ENCODE data around the gene ADGRG1. TPM values are rescaled to one million over a fixed set of nuclear protein-coding genes. Genes with fewer than 3 reads are reported as not detected.

ADGRG1 gene
- total RNA-seq, 1 donor from 2014 or later, result 116 TPM

- Mint-ChIP-seq H3K27me3 (ENCODE audit: unreplicated experiment) (peaks cover 25% of the 10 kb centered on the region), H3K4me1 (ENCODE audit: low read depth, unreplicated experiment) (peaks cover 31% of the 10 kb centered on the region), H3K9me3 (ENCODE audit: unreplicated experiment) (peaks cover 10% of the 10 kb centered on the region), H3K36me3 (ENCODE audit: unreplicated experiment) (no peaks in the 10 kb centered on the region), H3K27ac (ENCODE audit: unreplicated experiment) (peak overlapping the region; percentile 82), H3K4me3 (ENCODE audit: unreplicated experiment) (peak overlapping the region; percentile 17)
- DNase-seq, result no peak
- no peak for TF ChIP-seq CTCF (IDR thresholded peaks at IDR 0.05; ENCODE audit: partially characterized antibody, unreplicated experiment)
Observed at GRCh38 chr16:57630931-57631845, 2.8 kb downstream of the ADGRG1 start.

GRCh38 chr16:57632568-57632967 lies 4.1 kb downstream of the ADGRG1 start:
- no peaks in the 10 kb centered on the region for H3K9me3 Mint-ChIP-seq (ENCODE audit: unreplicated experiment)
- H3K27ac Mint-ChIP-seq (ENCODE audit: unreplicated experiment), result no peak overlapping the region
- H3K4me1 Mint-ChIP-seq (ENCODE audit: low read depth, unreplicated experiment), result peaks cover 29% of the 10 kb centered on the region
- H3K36me3 Mint-ChIP-seq (ENCODE audit: unreplicated experiment), result no peaks in the 10 kb centered on the region
- peaks cover 15% of the 10 kb centered on the region for H3K27me3 Mint-ChIP-seq (ENCODE audit: unreplicated experiment)
- no peak for DNase-seq
- no peak overlapping the region for H3K4me3 Mint-ChIP-seq (ENCODE audit: unreplicated experiment)
- no peak for TF ChIP-seq CTCF (IDR thresholded peaks at IDR 0.05; ENCODE audit: partially characterized antibody, unreplicated experiment)

- H3K9me3 Mint-ChIP-seq (ENCODE audit: unreplicated experiment), result no peaks in the 10 kb centered on the region
- H3K4me1 Mint-ChIP-seq (ENCODE audit: low read depth, unreplicated experiment), result peaks cover 28% of the 10 kb centered on the region
- no peak overlapping the region for H3K27ac Mint-ChIP-seq (ENCODE audit: unreplicated experiment)
Observed at GRCh38 chr16:57633383-57634064, 5.1 kb downstream of the ADGRG1 start.

GRCh38 chr16:57634171-57634570 lies 5.7 kb downstream of the ADGRG1 start:
- Mint-ChIP-seq H3K4me1 (ENCODE audit: low read depth, unreplicated experiment) (peaks cover 25% of the 10 kb centered on the region), H3K27me3 (ENCODE audit: unreplicated experiment) (peaks cover 12% of the 10 kb centered on the region), H3K36me3 (ENCODE audit: unreplicated experiment) (no peaks in the 10 kb centered on the region), H3K9me3 (ENCODE audit: unreplicated experiment) (no peaks in the 10 kb centered on the region), H3K27ac (ENCODE audit: unreplicated experiment) (no peak overlapping the region), H3K4me3 (ENCODE audit: unreplicated experiment) (no peak overlapping the region)
- TF ChIP-seq CTCF (IDR thresholded peaks at IDR 0.05; ENCODE audit: partially characterized antibody, unreplicated experiment), result no peak
- no peak for DNase-seq

More at GRCh38 chr16:57633383-57634064, 5.1 kb downstream of the ADGRG1 start:
- Mint-ChIP-seq H3K4me3 (ENCODE audit: unreplicated experiment) (no peak overlapping the region), H3K36me3 (ENCODE audit: unreplicated experiment) (no peaks in the 10 kb centered on the region), H3K27me3 (ENCODE audit: unreplicated experiment) (peaks cover 15% of the 10 kb centered on the region)
- no peak for DNase-seq
- TF ChIP-seq CTCF (IDR thresholded peaks at IDR 0.05; ENCODE audit: partially characterized antibody, unreplicated experiment), result no peak

Data from glutamatergic neuron (in vitro differentiated cells).